ELR (cell line): ENCODE results near the gene RANBP3.
"Not testable (repeated sequence)": the region's sequence is repeated elsewhere in the genome, so short reads cannot be mapped to it uniquely, and the experiment has no call there.

ENCODE experiments used
- DNase-seq: peaks from one replicate; pipeline ENCODE4 v3.0.0-alpha.2; 2015; ENCODE audit warnings: low read depth

RANBP3 gene

DNA sequence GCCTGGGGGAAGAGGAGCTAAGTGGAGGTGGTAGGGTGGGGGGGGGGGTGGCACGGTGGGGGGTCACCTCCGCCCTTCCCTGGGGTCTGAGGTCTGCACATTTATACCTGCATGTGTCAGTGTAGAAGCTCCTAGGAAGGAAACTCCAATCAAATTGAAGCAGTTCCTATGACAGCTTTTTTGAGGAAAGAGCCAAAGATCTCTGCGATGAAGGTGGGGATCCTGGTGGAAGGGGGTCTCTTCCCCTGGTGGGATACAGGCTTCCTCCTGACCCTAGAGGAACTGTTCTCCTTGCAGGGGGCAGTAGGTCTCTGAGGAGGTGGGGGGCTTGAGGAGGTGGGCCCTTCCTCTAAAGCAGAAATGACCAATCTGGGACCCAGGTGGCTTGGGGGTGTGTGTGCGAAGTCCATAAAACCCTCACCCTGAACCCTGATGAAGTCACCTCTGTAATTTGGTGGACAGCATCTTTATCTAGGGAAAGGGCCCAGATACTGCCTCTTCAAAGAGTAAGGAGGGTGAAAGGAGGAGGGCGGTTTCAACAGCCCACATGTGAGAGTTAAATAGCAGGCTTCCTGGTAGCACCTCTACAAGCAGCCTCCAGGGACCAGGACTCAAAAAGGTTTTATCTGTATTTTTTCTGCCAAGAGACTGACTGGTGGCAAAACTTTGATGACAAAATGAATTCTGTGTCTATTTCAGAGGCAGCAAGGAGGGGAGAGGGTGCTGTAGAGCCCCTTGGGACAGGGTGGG is 12.9 kb downstream of the RANBP3 start:
- no peak for DNase-seq

DNA sequence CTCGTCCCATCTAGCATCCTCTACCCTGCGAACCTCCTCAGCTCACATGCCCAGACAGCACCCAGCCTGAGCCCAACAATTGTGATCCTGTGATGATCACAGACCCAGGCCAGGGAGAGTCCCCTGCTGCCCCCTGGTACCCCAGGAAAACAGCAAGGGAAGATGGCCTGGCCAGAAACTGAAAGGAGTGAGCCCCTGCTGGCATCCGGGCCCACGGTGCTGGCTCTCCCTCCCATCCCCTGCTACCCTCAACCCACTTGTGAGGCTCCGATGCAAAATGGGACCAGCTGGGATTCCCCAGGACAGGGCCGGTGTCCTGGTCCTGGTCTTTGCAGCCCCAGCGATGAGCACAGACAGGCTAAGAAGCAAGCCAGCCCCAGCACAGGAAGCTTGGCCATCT is 14.1 kb downstream of the RANBP3 start:
- no peak for DNase-seq

GRCh38 chr19:5963259-5963658 is 14.7 kb downstream of the RANBP3 start:
- DNase-seq, result not testable (repeated sequence)

DNA sequence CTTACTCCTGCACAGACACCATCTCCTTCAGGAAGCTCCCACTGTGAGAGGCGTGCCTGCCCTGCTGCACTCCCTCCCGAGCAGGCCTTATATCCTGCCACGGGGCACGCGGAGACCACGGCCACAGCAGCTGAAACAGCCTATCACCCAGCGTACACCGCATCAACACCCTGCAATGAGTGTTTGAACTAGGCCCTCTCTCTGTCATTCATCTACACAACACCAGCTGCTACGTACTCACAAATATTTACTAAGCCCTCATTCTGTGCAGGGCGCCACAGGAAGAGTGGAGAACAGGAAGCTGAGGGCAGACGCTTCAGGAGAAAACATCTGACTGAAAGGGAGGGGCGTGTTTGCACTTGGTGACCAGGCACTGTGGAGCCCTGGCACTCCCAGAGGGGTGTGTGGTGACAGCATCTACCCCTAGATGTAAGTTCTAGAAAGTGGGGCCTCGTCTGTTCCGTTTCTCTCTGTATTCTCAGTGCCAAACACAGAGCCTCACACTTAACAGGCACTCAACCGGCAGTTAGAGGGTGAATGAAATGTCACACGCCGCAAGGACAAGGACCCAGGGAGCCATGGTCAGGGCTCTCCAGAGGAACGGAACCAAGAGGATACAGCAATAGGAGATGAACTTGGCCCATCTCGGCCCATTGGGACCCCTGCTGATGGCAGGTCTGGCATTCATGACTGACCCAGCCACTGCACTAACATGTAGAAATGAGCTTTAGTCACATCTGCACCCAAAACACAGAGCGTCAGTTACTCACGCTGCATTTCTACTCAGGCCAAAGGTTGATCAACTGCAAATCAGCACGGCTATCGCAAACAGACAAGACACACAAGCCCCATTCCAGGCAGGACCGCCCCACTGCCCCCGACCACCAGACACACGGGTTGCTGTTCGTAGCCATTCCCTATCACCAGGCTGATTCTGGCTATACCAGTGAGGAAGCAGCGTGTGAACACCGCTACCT is 15.7 kb downstream of the RANBP3 start:
- DNase-seq, result peak; percentile 23

DNA sequence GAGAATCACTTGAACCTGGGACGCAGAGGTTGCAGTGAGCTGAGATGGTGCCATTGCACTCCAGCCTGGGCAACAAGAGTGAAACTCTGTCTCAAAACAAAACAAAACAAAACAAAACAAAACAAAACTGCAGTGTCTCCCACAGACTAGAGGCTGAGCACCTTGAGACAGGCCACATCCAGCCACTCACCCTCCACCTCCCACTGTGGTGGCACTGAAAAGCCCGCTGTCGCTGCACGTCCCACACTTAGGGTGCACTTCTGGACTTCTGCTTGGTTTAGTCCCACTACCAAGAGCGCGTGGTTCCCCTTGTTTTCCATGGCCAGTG is 16.3 kb downstream of the RANBP3 start:
- DNase-seq, result not testable (repeated sequence)

DNA sequence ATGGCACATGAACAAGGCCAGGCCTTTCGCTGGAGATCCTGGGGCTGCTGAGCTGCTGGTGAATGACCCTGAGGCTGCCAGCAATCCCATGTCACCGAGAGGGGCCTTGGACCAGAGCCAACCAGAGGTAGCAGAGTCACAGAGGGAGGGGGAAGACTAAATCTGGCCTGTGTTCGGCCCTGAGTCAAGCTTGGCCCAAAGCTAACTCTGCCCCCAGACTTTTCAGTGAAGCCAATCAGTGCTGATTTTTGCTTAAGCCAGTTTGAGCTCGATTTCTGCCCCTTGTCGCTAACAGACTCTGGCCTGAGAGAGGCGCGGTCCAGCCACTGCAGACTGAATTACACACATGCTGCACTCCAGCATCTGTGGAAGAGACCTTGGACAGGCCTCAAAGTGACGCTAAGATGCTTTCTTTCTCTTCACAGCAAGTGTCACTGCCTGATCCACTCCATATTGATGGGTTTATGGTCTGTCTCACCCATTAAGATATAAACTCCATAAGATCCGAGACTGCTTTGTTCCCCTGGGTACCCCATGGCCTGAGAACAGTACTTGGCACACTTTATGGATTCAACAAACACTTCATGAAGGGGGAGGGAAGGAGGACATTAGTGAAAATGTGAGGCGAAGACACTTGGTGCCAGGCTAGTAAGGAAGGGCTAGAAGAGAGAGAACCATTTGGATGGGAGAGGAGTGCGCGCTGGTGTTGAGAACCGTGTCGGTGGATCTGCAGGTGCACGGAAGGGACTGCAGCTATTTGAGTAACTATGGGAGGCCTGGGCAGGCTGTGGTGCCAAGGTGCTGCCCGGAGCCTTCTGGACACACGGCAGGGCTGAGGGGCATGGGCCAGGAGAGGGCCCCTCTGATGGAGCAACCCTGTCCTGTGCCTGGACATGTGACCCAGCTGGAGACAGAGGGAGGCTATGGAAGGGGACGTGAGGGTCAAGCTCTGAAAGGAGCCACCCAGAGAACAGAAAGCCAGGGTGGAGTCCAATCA is 17.6 kb downstream of the RANBP3 start:
- DNase-seq, result no peak

GRCh38 chr19:5959260-5960004 is 18.5 kb downstream of the RANBP3 start:
- no peak for DNase-seq

DNA sequence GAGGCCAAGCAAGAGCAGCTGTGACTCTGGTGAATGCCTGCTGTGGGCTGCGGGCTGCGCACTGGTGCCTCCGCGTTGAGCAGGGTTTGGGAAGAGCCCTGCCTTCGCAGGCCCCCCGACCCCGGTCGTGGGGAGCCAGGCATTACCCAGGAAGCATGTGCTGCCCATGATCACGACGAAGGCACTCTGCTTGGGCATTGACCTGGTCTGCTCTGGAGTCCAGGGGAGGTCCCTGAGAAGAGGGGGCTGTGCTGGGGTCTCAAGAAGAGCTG is 19.2 kb downstream of the RANBP3 start:
- DNase-seq, result no peak

DNA sequence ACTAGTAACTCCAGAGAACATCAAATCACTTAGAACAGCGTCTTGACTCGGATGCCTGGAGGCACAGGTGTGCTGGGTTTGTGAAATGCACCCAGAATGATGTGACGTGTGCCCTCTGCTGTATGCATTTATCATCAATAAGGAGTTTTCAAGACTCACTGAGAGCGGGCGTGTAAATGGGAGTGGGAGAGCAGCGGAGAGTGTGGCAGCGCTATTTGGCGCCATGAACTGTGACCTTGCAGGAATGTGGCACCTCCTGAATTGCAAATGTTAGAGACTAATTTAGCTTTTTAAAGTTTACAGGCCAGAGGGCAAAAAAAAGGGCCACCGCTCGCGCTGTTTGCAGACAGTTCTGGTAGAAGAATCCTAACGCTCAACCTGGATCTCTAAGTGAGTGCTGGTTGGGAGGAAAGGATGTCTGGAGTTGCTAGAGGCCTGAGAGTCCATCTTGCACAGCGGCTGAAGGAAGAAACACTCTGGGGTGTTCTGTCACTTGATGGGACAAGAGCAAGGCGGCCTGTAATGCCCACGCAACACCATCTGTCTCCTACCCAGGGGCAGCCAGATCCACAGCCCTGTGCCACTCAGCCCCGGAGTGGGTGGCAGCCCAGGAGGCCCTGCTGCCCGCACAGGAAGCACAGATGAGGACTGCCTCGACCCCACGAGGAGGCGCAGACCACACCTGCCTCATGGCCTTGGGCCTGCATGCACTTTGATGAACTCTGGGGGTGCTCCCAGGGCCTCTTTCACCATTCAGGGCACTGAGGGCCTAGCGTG is 19.7 kb downstream of the RANBP3 start:
- DNase-seq, result no peak

DNA sequence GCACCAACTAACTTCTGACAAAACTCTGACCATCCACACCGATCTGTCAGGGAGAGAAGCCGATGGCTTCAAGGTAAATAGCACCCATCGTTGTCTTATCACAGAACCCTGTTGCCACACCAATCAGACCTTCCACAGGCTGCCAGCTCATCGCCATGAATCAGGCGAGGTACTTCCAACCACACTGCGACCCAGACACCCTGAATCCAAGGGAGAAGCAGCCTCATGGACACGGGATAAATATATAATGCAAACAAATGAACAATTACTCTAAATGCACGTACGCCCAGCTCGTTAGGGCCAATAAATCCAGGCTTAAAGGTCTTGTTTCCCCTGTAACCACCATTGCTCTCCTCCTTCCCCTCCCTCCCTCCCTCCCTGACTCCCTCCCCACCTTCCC is 20.8 kb downstream of the RANBP3 start:
- DNase-seq, result peak; percentile 55

- DNase-seq, result no peak
Measured at GRCh38 chr19:5956728-5957127, 21.2 kb downstream of the RANBP3 start.

- DNase-seq, result no peak
Measured at GRCh38 chr19:5956323-5956722, 21.6 kb downstream of the RANBP3 start.

DNA sequence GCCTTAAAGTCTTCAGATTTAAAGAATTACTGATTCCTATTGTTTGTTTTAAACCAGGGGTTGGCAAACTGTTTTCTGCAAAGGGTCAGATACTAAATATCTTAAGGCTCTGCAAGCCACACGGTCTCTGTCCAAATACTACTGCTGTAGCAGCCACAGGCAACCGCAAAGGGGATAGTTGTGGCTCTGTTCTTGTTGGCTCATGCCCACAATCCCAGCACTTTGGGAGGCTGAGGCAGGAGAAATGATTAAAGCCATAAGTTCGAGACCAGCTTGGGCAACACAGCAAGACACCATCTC is 22.4 kb downstream of the RANBP3 start:
- DNase-seq, result no peak

GRCh38 chr19:5954293-5954692 is 23.6 kb downstream of the RANBP3 start:
- DNase-seq, result no peak

DNA sequence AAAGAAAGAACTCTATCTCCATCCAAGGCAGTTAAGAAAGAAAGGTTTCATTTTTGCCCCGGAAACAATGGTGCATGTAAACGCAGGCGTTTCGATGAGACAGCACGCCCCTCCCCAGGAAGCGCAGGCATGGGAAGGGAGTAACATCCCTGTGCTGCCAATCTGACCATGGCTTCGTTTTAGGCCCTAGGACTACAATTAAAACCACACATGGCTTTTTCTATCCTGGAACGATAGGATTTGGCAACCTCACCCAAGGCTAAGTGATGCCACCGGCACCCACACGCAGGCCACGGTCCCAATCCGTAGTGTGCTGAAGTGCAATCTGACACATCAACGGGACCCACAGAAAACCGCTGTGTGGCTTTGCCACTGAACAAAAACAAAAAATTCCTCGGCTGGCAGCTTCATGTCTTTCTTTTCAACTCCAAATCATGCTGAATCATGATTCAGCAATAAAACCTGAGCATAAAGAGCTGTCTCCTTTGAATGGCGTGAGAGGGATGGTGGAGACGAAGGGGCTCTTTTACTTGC is 24.2 kb downstream of the RANBP3 start:
- DNase-seq, result no peak

GRCh38 chr19:5953030-5953589 is 24.8 kb downstream of the RANBP3 start:
- peak; percentile 37 for DNase-seq

DNA sequence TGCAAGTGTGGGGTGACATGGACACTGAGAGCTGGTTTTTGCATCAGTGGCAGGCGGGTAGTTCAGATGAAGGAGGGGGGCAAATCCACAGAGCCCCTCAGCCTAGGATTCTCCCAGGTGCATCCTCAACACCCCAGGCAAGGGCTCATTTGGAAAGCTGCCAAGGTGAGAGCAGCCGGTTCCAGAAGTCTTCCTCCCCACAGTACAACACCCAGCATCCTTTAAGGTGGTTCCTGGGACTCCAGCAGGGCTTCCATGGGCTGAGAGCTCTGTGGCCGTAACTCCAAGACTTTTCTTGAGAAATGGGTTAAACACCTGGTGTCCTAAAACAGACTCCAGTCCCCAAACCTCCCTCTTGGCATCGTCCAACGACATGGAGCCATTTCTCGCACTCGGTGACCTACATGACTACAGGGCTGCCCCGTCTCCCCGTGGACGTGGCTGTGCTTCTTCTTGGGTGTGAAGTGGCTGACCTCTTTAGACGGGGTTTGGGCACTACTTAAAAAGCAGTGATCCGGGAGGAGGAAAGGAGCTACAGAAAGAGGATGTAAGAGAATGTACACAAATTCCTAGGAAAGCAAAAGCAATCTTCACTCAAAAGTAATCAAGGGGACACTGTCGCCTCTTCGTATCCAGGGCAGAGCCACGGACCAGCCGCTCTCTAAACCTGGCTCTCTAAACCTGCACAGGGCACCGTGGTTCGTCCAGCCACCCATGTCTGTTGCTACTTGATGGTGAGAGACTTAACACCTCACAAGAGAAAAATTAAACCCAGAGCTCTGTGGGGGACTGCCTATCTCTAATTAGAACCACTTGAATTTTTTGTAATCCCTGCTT is 25.5 kb downstream of the RANBP3 start:
- no peak for DNase-seq

GRCh38 chr19:5951338-5951861 is 26.5 kb downstream of the RANBP3 start:
- no peak for DNase-seq

DNA sequence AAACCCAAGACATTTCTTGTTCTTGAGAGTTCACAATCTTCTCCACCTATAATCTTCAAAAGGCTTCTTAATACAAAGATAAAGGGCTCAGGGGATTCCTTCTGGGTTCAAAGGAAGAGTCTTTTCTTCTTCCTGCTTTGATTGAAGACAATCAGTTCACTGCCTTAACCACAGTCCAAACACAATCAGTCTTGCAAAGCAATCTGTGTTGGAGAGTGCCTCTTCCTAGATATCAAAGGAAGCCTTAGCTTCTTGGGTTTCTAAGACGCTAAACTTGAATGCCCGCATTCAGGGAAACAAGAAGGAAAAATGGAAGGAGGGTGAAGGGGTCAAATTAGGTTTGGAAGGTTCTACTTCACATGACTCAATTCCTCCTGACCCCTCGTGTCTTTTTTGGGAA is 27.2 kb downstream of the RANBP3 start:
- DNase-seq, result no peak
